NCI-H82 treated with DMSO at 0.1 percent for 48 hours (cell line): ENCODE data around the gene FADS3.

Experiments
- DNase-seq: peaks from one replicate; lab custom pipeline; 2025; ENCODE audit not compliant: unreplicated experiment; lab: John Stamatoyannopoulos, UW

The FADS3 gene

DNA sequence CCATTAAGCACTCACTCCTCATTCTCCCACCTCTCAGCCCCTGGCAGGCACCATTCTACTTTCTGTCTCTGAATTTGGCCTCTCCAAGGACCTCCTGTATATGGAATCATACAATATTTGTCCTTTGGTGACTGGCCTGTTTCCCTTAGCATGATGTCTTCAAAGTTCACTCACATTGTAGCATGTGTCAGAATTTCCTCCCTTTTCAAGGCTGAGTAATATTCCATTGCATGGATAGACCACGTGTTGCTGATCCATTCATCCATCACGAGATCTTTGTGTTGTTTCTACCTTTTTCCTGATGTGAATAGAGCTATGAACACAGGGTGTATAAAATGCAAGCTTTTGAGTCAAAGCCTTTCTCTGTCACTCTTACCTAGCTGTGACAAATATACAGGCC is 51.6 kb downstream of the FADS3 start:
- DNase-seq: no peak

DNA sequence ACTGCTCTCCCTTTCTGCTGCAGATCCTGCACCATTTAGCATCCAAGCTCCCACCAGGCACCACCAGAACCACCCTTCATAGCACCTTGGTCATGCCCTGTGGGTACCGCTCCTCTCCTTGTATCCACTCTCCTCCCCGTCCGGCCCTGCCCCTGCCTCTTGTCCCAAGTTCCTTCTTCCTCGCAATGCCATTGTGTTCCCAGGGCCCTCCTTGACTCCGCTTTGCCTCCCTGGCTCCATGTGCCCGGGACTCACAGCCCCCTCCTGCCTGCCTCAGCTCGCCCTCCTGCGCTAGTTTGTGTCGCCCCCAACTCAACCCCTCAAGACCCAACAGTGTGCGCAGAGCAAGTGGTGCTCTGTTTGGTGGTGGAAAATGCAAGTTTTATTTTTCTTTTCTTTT is 52.4 kb downstream of the FADS3 start:
- DNase-seq: no peak

DNA sequence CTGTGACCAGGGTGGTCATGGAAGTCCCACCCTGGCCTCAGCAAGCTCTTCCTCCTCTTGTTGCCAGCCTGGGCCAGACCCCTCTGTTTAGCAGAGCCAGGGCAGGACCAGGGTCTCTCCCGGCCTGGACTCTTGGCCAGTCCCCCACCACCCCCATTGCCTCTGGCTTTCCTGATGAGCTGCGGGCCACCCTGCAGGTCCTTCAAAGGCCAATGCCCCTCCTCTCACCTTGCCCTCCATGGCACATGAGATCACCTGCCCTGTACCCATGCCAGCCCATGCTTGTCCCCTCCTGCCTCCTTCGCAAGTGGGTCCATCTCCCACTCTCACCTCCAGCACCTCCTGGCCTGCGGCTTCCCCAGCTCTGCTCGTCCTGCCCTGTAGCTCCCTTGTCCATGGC is 52.8 kb downstream of the FADS3 start:
- DNase-seq: no peak

DNA sequence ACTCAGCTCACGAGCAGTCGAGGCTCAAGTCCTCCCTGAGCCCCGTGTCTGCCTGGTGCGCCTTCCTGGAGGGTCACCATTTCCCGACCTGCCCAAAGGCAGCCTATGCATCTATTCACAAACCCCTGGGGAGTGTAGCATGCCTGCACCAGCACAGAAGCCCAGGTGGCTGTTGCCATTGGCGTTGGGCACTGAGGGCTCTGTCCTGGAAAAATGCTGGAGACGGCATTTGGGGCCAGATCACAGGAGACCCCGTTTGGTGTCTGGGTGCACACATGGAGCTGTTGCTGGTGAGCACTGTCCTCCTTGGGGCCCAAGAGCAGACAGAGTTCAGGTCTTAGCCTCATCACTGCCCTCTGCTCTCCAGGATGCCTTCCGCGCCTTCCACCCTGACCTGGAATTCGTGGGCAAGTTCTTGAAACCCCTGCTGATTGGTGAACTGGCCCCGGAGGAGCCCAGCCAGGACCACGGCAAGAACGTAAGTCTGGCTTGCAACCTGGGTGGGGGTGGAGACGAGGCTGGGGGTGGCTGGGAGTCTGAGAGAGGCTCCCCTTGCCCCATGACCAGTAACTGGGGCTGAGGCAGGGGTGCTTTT is 53.8 kb downstream of the FADS3 start:
- no peak for DNase-seq

DNA sequence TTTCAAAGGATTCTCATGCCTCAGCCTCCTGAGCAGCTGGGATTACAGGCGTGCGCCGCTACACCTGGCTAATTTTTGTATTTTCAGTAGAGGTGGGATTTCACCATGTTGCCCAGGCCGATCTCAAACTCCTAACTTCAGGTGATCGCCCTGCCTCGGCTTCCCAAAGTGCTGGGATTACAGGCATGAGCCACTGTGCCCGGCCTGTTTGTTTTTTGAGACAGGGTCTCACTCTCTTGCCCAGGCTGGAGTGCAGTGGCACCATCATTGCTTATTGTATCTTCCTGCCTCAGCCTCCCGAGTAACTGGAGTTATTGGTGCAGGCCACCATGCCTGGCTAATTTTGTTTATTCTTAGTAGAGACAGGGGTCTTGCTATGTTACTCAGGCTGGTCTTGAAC is 55.2 kb downstream of the FADS3 start:
- no peak for DNase-seq

DNA sequence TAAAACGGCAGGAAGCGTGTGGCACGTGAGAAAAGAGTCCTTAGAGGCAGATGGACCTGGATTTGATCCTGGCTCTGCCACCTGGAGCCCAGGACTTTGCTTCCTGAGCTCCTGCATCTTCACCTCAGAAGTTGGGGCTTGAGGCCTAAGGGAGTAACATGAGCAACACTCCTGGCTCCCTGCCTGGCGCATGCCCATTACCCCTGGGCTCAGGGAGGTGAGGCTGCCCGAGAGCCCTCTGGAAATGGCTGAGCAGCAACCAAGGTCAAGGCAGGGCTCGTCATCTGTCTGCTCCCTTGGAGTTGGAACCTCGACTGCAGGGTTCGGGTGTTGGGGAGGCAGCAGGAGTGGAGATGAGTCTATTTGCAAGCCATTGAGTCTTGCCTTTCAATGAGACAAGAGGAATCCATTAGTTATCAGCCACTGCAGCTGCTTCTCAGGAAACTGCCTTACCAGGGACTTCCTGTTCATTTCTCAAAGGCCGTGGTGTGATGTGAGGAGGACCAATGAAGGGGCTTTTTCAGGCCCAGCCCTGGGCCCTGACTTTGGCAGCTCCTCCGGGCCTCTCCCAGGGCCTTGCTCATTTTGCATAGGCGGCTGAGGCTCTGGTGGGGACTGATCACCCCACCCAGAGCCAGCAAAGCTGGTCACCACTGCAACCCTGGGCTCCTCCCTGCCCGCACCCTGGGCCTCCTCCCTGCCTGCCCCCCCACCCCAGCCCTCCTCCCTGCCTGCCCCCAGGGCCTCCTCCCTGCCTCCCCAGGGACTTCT is 56.9 kb downstream of the FADS3 start:
- no peak for DNase-seq

DNA sequence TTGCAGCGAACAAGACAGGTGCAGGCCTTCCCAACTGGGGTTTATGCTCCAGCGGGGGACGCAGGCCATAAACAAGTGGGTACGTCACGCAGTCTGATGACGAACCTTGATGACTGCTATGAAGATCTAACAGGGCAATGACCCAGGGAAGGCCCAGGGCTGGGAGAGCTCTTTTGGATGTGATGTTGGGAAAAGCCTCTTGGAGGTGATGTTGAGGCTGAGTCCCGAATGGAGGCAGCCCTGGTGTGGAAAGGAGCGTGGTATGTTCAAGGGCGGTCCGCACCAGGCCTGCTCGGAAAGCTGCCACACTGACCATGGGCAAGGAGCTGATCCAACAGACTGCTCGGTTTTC is 57.4 kb downstream of the FADS3 start:
- no peak for DNase-seq

DNA sequence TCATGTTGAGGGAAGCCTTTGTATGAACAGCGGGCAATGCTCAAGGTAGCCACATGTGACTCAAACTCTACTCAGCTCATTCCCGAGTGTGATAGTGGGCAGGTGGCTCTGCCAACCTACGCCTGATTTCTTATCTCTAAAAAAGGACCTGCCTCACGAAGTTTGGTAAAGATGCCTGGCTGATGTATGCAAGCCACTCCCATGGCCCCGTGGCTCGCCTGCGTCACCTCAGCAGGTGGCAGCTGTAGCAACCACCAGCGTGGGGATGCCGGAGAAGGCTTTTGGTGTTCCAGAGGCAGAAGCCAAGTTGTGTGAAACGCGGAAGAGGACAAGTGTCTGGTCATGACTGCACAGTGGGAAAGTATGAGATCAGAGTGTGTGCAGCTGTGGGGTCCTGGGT is 57.9 kb downstream of the FADS3 start:
- DNase-seq: no peak

DNA sequence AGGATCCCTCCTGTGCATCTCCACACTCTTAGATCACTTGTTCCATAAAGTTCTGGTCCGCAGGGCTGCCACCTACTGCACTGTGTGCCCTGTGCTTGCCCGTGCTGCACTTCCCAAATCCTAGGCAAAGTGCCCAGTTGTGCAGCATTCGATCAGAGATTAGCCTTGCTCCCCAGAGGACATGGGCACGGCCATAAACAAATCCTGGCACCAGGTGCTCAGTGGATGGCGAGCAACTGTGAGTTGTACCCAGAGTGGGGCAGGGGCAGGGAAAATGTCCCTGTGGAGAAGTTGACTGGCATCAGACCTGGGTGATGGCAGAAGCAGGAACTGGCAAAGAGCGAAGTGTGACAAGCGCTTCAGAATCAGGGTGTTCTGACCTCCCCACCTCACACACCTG is 58.6 kb downstream of the FADS3 start:
- DNase-seq: no peak

DNA sequence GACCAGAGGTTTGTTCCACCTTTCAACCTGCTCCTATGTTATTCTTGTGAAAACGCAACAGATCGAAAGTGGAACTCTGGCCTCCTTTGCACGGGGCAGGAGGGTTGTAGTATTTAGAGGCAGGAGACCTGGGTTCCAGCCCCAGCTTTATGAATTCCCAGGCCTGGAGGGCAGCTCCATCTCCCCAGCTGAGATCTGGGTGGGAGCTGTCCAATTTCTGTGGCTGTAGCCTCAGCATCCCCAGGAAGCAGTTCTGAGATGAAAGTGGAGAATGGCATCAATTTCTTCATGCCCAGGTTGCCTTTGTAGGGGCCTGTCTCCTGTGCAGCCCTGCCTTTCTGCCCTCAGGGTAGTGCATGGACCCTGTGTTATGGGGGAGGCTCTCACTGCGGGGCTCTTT is 59.1 kb downstream of the FADS3 start:
- DNase-seq: no peak

DNA sequence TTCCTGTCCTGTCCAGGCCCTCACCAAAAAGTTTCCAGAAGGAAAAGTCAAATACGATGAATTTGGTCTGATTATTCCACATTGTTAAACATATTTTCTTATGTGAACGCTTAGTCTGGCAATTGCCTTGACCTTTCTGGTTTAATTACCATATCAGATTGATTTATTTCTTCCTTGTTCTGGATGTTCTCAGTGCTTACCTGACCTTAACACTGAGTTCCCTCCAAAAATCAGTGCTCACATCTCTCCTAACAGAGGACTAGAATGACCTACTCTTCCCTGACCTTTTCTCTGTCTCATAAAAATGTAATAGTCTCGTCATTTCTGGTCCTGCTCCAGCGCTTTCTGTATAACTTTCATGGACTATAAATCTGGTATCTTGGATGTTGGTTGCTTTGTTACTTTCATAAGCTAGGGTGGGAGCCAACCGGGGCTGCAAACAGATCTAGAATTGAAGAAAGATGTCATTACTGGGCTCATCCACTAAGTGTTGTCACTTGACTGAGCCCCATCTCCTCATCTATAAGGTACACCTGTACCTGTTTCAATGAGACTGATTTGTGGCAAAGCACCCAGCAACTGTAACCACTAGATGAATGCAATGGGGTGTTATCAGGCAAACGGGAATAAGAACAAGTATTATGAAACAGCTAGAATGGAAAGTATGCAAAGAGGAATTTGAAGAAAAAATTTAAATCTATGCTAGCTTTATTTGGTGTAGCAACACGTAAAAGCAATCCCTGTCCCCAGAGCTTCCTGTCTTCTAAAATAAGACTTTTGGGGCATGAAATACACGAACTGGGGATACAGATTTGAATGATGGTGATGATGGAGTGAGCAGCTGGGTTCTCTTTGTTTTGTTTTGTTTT is 60.9 kb downstream of the FADS3 start:
- no peak for DNase-seq

DNA sequence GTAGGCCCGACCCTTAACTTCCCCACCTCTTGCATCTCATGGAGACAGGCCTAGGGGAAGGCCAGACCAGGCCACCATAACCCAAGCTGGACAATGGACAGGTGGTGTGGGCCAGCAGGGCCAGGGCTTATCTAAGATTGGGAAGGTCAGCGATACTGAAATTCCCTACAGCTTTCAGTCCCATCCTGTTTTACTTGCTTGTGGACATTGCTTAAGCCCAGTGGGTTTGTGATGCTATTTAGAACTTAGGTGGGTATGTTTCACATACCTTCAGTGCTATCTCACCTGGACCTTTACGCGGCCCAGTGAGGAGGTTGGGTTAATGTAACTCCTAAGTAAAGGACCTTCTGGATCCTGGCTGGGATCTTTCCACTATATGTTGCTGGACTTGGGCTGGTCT is 61.5 kb downstream of the FADS3 start:
- no peak for DNase-seq

DNA sequence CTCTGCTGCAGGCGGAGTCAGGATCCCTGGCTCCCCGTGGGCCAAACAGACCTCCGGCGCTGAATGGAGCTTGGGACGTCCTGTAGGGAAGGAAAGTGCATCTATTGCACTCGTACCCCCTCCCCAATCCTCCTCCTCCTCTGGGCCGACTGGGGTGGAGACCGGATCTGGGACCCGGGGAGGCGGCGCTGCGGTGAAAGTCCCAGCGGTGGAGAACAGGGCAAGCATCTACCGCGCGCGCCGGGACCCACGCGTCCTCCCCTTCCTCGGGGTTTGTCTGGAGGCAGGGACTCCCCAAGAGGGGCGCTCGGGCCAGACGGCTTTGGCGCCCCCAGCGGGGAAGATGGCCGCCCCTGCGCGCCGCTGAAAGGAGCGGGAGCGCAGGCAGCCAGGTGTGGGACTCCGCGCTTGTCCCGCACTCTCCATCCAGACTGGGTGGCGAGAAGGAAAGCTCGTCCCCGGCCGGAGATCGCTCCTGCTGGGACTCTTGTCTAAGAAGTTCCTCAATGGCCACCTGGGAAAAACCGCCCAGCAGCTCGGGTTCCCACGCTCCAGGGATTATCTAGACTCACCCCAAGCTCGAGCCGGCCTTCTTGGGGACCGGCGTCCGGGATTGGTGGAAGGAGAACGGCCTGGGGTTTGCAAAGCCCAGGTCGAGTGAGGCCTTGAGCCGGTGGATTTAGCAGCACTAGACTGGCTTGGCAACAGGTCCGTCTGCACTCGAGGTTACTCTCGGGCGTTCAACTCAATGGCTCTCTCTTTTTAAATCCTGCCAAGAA is 62.5 kb downstream of the FADS3 start:
- DNase-seq: no peak

DNA sequence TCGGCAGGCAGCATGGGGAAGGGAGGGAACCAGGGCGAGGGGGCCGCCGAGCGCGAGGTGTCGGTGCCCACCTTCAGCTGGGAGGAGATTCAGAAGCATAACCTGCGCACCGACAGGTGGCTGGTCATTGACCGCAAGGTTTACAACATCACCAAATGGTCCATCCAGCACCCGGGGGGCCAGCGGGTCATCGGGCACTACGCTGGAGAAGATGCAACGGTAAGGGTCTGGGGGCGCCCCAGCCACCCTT is 63.0 kb downstream of the FADS3 start:
- no peak for DNase-seq

DNA sequence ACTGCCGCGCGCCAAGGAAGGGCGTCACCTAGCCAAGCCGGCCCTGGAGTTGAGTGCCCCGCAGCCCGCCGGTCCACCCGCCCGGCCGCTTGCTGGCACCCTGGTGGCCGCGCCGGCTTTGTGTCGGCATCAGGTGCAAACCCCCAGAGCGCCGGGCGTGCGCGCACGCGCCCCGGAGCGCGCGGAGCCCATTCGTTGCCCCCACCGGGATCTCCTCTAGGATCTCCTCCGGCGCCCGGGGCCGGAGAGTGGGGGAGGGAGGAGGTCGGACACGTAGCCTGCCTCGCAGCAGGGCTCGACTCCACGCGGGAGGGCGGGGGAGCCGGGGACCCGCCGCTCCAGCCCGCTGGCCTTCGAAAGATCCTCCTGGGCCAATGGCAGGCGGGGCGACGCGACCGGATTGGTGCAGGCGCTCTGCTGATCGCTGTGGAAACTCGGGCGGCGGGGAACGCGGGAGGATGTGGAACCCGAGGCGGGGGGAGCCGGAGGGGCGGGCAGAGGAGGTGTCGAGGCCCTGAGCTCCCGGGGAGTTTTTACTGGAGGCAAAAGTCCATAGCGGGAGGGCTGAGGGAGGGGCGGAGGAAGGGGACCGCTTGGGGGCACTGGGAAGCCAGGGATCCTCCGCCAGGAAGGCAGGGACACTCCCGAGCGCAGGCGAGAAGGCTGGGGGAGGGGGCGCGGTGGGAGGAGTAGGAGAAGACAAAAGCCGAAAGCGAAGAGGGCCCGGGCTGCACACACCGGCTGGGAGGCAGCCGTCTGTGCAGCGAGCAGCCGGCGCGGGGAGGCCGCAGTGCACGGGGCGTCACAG is 63.6 kb downstream of the FADS3 start, which contains the start of gene FADS2:
Gene FADS2 (plus strand): TSS at position 730 of the 808 bp plus-strand sequence. CDS start 91 bp downstream, outside the sequence.
- DNase-seq: peak; percentile 92

DNA sequence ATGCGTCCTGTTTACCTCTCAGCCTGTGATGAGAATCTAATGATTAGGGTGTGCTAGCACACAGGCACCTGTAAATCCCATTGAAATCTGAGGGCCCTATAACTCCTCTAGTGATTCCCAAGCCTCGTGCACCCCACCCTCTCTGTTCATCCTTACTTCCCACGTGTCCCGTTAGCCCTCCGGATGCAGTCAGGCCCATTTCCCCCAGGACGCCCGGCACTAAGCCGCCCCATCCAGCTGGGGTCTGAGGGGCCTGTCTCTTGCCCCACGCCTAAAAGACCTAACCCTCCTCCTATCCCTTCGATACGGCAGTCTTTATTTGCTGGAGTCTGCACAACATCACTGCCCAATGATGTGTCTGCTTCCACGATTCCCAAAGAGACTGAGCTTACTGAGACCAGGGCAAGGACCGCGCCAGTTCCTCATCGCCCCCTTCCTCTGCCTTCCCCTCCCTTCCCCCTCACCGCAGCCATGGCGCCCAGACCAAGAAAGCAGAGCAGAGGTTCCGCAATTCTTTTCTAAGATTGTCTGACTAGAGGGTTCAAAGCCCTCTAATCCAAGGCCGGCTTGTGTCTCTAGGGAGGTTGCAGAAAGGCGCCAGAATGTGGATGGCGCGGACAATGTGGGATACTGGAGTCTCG is 64.3 kb downstream of the FADS3 start:
- no peak for DNase-seq
